H1 (cell line): ENCODE results near the gene GINS3. TPM values are rescaled to one million over a fixed set of nuclear protein-coding genes. Genes with fewer than 3 reads are reported as not detected.

Experiments used
- FOSL1 ChIP-seq: IDR thresholded peaks from 2 replicates; pipeline ENCODE4 v1.6.1; 2011; ENCODE audit warnings: mild to moderate bottlenecking, low read depth, low read length, moderate library complexity; ENCODE audit not compliant: insufficient read depth
- SIN3A ChIP-seq, 2 experiments: IDR thresholded peaks in 1 of 2; conservative IDR thresholded peaks in 1 of 2; 2 replicates each; pipeline ENCODE4 v1.6.1; 2011 to 2012; ENCODE audit warnings: low read length in 2 of 2, improper control_type of control experiment in 1 of 2, low read depth in 1 of 2, mild to moderate bottlenecking in 1 of 2
- polyA plus RNA-seq, 7 experiments: library from polyadenylated mRNA; depleted of rRNA in 3 of 7; stranded (reverse) in 5 of 7; unstranded in 2 of 7; fragments of >200 nt in 5 of 7; fragments of 200-250 nt in 2 of 7; gene quantifications; 1 replicate in 5 of 7; 2 replicates in 1 of 7; 4 replicates in 1 of 7; pipeline versions ENCODE4 v1.2.1 to v1.2.3, GENCODE V29; 2011 to 2013; ENCODE audit warnings: missing spikeins in 2 of 7, mixed read lengths in 2 of 7
- total RNA-seq: library from RNA; stranded (reverse); fragmentation: NEBNext Ultra II Directional; extraction: Animal tissue kit (Norgen Biotek cat#: 25700); gene quantifications from 2 replicates; pipeline ENCODE4 v1.2.1, GENCODE V29; 2021

GINS3 gene
- total and polyA plus RNA-seq, 2 of the 8 experiments (the other 6 are each of a cell fraction or from before 2014, with no cell fraction given), result 12.9 to 15.4 TPM

GRCh38 chr16:58452640-58453039 lies 60.4 kb downstream of the GINS3 start (continued):
- TF ChIP-seq SIN3A (conservative IDR thresholded peaks at IDR 0.05 in 1 of 2, IDR thresholded peaks at IDR 0.05 in 1 of 2; ENCODE audit: low read depth in 1 of 2, low read length in 2 of 2), result no peak
- no peak for TF ChIP-seq FOSL1
